GM18873 (cell line): Measurements from ENCODE around the gene TTLL7.

Experiments used
- ATAC-seq: cut with Tn5 transposase; IDR thresholded peaks from one replicate; pipeline ENCODE4 v1.9.1; 2021; ENCODE audit warnings: mild to moderate bottlenecking, moderate library complexity, moderate number of reproducible peaks; ENCODE audit not compliant: unreplicated experiment, low FRiP score

TTLL7 gene

GRCh38 chr1:83896299-83896698 lies 102.6 kb downstream of the TTLL7 start:
- ATAC-seq, result no peak

- ATAC-seq, result no peak
Observed at GRCh38 chr1:83889707-83890106, 109.2 kb downstream of the TTLL7 start.

- no peak for ATAC-seq
Observed at GRCh38 chr1:83887483-83887882, 111.4 kb downstream of the TTLL7 start.

GRCh38 chr1:83883979-83884378 lies 115.0 kb downstream of the TTLL7 start:
- no peak for ATAC-seq

GRCh38 chr1:83882906-83883305 lies 116.0 kb downstream of the TTLL7 start:
- ATAC-seq, result no peak

GRCh38 chr1:83872515-83872914 lies 126.4 kb downstream of the TTLL7 start:
- no peak for ATAC-seq

- no peak for ATAC-seq
Observed at GRCh38 chr1:83864991-83865390, 133.9 kb downstream of the TTLL7 start.

GRCh38 chr1:83860490-83861221 lies 138.3 kb downstream of the TTLL7 start:
- peak; percentile 84 for ATAC-seq

GRCh38 chr1:83857716-83858115 lies 141.2 kb downstream of the TTLL7 start:
- no peak for ATAC-seq

- no peak for ATAC-seq
Observed at GRCh38 chr1:83857103-83857502, 141.8 kb downstream of the TTLL7 start.

GRCh38 chr1:83856381-83856780 lies 142.6 kb downstream of the TTLL7 start:
- ATAC-seq, result no peak

GRCh38 chr1:83854456-83854855 lies 144.5 kb downstream of the TTLL7 start:
- no peak for ATAC-seq

- ATAC-seq, result no peak
Observed at GRCh38 chr1:83850834-83851233, 148.1 kb downstream of the TTLL7 start.

- ATAC-seq, result peak; percentile 52
Observed at GRCh38 chr1:83849191-83850061, 149.5 kb downstream of the TTLL7 start.

- ATAC-seq, result no peak
Observed at GRCh38 chr1:83846138-83846537, 152.8 kb downstream of the TTLL7 start.

- no peak for ATAC-seq
Observed at GRCh38 chr1:83845437-83846071, 153.4 kb downstream of the TTLL7 start.

GRCh38 chr1:83844546-83844945 lies 154.4 kb downstream of the TTLL7 start:
- no peak for ATAC-seq

- no peak for ATAC-seq
Observed at GRCh38 chr1:83839566-83840173, 159.3 kb downstream of the TTLL7 start.

- ATAC-seq, result no peak
Observed at GRCh38 chr1:83838573-83838972, 160.4 kb downstream of the TTLL7 start.

GRCh38 chr1:83836543-83836942 lies 162.4 kb downstream of the TTLL7 start:
- no peak for ATAC-seq
